Kidney epithelial cell (primary cell): Measurements from ENCODE around the gene CCN5. TPM values are rescaled to one million over a fixed set of nuclear protein-coding genes. Genes with fewer than 3 reads are reported as not detected.

Source experiments
- DNase-seq: peaks from one replicate; pipeline ENCODE4 v3.0.0-alpha.2; 2010; ENCODE audit warnings: low read depth
- H3K27me3 ChIP-seq: 2 replicates; pipeline ENCODE4 v1.6.0; 2011; ENCODE audit warnings: low read length; ENCODE audit not compliant: control insufficient read depth, insufficient read depth
- H3K36me3 ChIP-seq: 2 replicates; pipeline ENCODE4 v1.5.1; 2011; ENCODE audit warnings: low read length; ENCODE audit not compliant: control insufficient read depth, insufficient read depth
- H3K4me3 ChIP-seq: 2 replicates; pipeline ENCODE4 v1.5.1; 2011; ENCODE audit warnings: low read depth, mild to moderate bottlenecking, control low read depth, low read length
- CTCF ChIP-seq: IDR thresholded peaks from 2 replicates; pipeline ENCODE4 v1.5.1; 2011; ENCODE audit warnings: mild to moderate bottlenecking, moderate library complexity, low read length, control low read depth, inconsistent platforms; ENCODE audit not compliant: insufficient read depth, poor library complexity, severe bottlenecking
- total RNA-seq: library from RNA; depleted of rRNA; stranded (reverse); fragments of >200 nt; gene quantifications from 2 replicates; pipeline ENCODE4 v1.2.3, GENCODE V29; 2015

CCN5 gene
- total RNA-seq, 1 donor from 2014 or later = not detected

- no peaks in the 10 kb centered on the region for H3K36me3 ChIP-seq
- no peak overlapping the region for H3K4me3 ChIP-seq
- H3K27me3 ChIP-seq = no peaks in the 10 kb centered on the region
- no peak for TF ChIP-seq CTCF
- DNase-seq = no peak
Observed at GRCh38 chr20:44700306-44700705, 14.9 kb upstream of the CCN5 start.

- no peak overlapping the region for H3K4me3 ChIP-seq
- DNase-seq = no peak
- no peaks in the 10 kb centered on the region for H3K27me3 ChIP-seq
- no peaks in the 10 kb centered on the region for H3K36me3 ChIP-seq
- no peak for TF ChIP-seq CTCF
Observed at GRCh38 chr20:44701118-44701857, 13.9 kb upstream of the CCN5 start.

- no peak for TF ChIP-seq CTCF
- no peak for DNase-seq
- Histone ChIP-seq H3K36me3 (no peaks in the 10 kb centered on the region), H3K27me3 (no peaks in the 10 kb centered on the region), H3K4me3 (no peak overlapping the region)
Observed at GRCh38 chr20:44701858-44702256, 13.3 kb upstream of the CCN5 start.

- no peaks in the 10 kb centered on the region for H3K27me3 ChIP-seq
- H3K36me3 ChIP-seq = no peaks in the 10 kb centered on the region
- no peak overlapping the region for H3K4me3 ChIP-seq
- DNase-seq = no peak
- no peak for TF ChIP-seq CTCF
Observed at GRCh38 chr20:44702776-44703175, 12.4 kb upstream of the CCN5 start.

- H3K36me3 ChIP-seq = no peaks in the 10 kb centered on the region
- H3K4me3 ChIP-seq = no peak overlapping the region
- no peak for TF ChIP-seq CTCF
- H3K27me3 ChIP-seq = no peaks in the 10 kb centered on the region
- DNase-seq = no peak
Observed at GRCh38 chr20:44703183-44703925, 11.8 kb upstream of the CCN5 start.
